HG03521 (cell line): Measurements from ENCODE around the gene SLC9A1.

Experiments used
- ATAC-seq: cut with Tn5 transposase; IDR thresholded peaks from one replicate; pipeline ENCODE4 v1.9.1; 2021; ENCODE audit warnings: mild to moderate bottlenecking, moderate library complexity; ENCODE audit not compliant: unreplicated experiment

Gene SLC9A1

DNA sequence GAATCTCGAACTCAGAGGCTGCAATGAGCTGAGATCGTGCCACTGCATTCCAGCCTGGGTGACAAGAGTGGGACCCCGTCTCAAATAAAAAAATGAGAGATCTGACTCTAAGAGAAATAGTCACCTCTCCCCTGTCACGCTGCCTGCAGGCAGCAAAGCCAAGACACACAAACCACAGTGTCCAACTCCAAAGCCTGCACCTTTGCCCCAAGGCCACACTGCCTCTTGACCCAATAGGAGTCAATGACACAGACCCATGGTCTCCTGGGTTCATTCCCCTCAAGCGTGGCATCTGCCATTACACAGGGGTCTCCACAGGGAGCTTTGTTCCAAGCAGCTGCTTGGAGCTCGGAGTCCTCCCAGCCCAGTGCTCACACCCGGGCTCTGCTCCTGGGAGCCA lies 46.3 kb downstream of the SLC9A1 start:
- ATAC-seq: no peak

DNA sequence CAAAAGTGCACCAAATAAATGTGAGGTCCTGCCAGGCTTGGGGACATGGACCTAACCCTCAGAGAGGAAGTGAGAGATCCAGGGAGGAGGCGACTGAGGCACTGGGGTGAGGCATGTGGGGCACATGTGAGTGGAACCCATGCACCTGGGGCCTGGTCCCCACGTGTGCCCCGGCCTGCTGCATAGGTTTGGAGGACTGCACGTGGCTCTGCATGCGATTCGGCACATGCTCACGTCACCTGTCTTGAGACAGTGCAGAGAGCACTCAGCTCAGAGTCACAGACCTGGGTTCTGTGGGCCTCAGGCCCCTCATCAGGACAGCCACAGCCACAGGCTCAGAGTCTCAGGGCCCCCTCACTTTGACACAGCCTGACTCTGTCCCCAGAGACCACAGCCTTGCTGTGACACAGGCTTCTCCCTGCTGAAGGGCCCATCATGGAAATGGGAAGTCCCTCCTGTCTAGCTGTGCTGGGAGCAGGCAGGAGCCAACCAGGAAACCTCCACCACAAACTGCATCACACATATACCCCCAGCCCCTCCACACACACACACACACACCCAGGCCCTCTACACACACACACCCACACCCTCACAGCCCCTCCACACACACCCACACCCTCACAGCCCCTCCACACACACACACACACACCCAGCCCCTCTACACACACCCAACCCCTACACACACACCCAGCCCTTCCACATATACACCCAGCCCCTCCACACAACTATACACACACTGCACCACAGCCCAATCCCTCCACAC lies 48.2 kb downstream of the SLC9A1 start:
- no peak for ATAC-seq

DNA sequence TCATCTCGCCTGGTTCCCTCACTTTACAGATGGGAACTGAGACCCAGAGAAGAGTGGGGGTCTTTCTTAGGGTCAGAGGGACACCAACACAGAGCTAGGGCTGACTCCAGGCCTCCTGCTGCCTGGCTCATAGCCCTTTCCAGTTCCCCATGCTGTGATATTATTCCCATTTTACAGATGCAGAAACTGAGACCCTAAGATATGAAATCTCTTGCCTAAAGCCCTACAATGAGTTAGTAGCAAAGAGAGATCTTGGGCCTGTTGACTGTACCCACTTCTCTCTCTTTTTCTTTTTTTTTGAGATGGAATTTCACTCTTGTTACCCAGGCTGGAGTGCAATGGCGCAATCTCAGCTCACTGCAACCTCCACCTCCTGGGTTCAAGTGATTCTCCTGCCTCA lies 49.9 kb downstream of the SLC9A1 start:
- no peak for ATAC-seq

DNA sequence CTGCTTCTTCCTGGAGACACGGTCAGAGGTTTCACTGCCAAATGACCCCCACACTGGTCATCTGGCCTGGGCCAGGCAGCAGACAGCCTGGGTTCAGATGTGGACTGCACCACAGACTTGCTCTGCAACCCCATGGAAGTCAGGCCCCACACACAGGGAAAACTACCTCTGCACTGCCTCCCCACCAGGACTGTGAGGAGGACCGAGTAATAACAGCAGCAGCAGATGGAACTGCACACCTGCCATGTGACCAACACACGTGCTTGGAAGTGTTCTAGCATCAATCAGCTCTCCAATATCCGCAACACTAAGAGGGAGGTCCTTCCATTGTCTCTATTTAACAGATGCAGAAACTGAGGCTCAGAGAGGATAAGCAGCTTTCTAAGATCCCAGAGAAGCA lies 51.4 kb downstream of the SLC9A1 start:
- no peak for ATAC-seq

DNA sequence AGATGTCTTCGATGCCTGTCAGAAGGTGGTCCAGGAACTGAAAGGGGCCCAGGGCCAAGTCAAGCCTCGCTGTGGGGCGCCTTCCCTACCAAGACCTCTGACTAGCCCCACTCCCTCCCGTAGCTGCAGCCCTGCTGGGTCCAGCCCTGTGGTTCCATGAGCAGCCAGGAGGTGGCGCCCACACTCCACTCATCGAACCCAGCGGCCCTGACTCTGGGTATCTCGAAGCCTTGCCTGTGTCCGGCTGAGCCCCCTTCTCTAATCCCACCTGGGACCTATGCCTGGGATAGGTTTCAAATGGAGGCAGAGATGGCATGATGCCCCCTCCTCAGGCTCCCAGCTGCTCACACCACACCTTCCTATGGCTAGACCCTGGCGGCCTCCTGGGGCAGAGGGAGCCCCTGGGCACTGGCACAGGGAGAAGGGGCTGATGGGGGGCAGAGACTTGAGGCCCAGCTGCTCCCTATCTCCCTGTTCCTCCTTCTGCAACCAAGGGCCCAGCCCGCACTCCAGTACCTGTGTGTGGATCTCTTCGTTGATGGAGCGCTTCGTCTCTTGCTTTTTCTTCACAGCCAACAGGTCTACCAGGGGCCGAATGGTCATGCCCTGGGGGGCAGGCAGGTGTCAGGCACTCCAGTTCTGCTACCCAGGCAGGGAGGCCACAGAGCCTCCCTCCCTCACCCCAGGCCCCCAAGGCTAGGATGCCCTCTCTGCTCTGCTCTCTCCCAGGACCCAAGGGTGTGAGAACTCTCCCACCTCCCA lies 52.0 kb downstream of the SLC9A1 start:
- no peak for ATAC-seq

DNA sequence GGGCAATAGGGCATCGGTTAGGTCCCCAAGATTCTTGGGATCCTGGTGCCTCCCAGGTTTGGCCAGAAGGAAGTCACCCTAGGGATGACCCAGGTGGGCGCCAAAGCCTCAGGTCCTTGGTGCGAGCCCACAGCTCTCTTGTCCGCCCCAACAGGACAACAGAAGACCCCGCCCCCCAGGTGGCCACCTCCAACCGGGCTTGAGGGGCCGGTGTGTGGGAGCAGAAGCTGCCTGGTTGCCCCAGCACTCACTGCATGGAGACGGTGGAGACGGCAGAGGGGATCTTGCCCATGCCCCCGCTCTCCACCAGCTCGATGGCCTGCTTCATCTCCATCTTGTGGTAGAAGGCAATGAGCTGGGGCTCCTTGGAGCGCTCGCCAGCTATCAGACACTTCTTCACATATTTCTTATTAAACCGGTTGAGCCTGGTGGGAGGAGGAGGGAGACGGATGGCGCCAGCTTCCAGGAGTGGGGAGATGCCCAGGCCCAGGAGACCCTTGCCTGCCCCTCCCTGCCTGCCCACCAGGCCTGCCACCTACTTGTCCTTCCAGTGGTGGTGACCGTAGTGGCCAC lies 52.7 kb downstream of the SLC9A1 start:
- ATAC-seq: no peak

DNA sequence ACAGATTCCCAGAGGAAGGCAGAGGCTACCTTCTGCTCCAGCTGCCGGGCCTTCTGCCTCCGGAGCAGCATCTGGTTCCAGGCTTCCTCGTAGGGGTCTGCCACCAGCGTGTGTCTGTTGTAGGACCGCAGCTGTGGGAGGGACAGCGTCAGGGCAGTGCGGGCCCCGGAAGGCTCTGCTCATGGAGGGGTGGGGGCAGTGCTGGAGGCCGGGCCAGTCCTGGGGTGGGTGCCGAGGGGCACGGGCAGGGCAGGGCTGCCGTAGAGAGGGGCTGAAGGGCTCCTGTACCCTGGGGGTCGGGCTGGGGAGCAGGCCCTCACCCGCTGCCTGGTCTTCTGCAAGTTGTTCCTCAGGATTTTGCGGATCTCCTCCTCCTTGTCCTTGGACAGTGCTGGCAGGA lies 53.2 kb downstream of the SLC9A1 start:
- ATAC-seq: no peak

DNA sequence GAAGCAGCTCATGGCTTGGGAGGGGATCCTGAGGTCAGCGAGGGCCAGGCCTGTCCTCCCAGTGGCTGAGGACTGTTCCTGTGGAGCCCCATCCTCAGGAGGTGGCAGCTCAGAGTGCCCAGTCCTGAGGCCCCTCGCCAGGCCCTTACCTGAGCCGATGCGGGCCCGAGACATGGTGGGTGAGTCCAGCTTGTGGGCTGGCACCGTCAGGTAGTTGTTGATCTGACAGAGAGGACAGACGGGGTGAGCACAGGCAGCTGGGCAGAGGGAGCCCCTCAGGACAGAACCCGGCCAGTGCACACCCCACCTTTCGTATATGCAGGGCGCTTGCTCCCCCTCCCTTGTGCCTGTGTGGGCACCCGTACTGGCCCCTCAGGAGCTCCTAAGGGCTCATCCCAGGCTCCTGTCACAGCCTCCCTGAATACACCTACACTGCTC lies 53.9 kb downstream of the SLC9A1 start:
- ATAC-seq: no peak

DNA sequence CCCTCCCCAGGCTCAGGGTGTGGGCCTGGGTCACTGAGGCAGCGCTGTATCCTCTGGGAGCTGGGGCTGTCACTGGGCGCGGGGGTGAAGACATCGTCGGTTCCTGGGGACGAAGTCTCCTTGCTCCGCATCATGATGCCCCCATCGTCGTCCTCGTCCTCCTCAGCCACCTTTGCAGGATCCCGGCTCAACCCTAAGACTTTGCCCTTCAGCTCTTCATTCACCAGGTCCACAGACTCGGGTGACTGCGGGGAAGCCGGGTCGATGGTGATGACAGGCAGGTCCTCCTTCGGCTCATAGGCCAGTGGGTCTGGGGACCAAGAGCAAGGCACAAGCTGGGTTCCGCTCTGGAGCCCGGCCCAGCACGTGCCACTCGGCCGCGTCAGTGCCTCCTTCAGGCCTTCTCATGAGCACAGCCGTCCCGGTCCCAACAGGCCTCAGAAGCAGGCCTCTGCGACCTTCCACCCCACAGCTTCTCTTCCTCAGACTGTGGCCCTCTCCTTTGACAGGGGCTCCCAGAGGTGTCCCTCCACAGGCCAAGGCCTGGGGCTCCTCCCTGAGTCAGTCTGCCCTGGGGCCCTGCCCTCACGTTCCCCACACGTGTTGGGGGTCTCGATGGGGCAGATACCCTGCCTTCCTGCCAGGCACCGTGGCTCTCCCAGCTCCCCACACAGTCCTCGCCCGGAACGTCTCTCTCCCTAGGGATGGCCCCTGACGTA lies 54.4 kb downstream of the SLC9A1 start:
- ATAC-seq: no peak

DNA sequence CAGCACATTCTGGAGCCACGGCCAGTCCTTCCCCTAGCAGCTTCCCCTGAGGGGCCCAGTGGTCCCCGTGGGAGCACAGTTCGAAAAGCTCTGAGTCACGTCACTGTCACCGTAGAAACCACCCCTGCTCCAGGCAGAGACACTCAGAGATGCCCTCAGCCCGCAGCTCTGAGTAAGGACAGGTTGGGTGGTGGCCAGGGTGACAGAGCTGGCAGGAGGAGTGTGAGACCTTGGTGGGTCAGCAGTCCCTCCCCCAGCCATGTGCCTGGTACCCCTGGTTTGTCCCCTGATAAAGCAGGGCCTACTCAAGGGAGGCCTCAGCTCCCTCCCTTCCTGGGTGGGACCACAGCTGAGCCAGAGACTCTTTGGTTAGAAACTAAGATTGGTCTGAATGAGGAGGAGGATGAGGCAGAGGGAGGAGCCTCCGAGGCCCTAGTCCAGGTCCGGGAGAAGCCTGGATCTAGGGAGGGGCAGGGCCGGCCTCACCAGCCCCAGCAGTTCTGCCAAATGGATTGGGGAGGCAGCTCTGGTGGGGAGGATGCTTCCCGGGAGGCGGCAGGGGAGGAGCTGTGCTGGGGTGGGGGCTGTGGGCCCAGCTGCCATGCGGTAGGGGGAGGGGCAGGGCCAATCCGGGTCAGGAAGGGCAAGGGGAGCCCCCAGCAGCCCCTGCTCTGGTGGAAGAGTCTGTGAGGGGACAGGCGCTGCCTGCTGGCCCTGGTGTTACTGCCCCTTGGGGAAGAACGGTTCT lies 55.2 kb downstream of the SLC9A1 start:
- ATAC-seq: no peak

DNA sequence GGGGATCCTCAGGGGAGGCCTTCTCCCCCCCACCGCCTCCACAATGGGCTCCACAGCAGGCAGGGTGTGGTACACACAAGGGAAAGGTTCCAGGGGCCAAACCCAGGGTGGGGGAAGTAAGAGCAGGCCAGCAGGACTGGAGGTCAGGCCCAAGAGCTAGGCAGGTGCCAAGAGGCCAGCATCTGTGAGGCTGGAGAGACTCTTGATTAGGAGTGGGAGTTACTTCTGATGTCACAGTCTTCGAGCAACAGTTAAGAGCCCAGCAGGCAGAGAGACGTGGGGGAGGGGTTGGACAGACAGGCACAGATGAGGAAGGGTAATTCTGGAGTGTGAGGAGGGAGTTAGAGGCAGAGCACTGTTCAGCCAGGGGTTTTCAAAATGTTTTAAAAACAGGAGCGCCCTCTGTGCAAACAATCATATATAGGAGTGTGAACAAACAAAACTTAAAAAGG lies 55.8 kb downstream of the SLC9A1 start:
- ATAC-seq: no peak

DNA sequence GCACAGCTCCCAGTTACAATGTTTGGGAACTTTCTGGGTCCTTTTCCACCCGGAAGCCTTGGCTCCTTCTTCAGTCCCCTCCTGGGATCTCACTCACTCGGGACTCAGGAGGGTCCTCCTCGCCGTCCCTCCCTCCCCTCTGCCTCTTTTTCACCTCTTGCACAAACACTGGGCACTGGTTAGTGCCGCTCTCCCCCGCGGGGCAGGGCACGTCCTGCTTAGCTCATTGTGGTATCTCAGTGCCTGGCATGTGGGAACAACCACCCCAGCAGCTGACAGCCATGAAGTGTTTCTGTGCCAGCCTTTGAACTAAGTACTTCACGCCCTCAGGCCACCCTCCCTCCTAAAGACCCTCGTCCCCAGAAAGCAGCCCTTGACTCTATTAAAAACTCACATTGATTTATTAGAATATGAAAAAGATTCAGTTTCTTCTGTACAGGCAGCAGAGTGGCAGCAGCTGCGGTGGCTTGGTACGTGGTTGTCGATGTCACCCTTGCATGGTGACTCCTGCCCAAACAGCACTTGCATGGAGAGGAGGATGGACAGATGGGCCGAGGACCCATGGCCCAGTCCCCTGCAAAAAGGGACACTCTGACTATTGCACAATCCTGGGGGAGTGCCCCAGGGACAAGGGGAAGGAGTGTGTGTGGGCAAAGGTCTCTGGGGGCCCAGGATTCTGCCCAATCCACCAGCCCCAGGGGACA lies 56.3 kb downstream of the SLC9A1 start:
- ATAC-seq: no peak

DNA sequence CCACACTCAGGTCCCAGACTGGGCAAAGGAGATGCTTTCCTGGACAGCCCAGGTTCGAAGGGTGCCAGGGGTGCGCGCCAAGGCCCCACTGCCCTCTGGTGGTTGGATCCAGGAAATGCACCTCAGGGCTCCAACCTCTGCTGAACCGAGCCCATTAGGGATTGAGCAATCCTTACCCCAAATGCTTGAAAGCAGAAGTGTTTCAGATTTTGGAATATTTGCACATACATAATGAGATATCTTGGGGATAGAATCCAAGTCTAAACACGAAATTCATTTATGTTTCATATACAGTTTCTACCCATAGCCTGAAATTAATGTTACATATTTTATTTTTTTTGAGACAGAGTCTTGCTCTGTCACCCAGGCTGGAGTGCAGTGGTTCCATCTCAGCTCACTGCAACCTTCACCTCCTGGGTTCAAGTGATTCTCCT lies 57.4 kb downstream of the SLC9A1 start:
- ATAC-seq: no peak

DNA sequence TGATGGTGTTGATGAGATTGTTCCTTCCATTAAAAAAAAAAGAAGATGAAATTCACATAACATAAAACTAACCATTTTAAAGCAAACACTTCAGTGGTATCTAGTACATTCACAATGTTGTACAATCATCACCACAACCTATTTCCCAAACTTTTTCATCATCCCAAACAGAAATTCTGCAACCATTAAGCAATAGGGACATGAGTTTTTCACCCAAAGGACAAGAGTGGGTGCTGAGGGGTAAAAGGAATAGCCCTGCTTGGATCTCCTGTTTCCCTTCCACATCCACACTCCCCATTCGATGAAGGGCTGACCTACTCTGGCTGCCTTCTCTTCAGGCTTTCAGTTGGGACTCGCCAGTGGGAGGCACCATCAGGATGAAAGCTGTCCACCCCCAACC lies 59.3 kb downstream of the SLC9A1 start:
- ATAC-seq: no peak

DNA sequence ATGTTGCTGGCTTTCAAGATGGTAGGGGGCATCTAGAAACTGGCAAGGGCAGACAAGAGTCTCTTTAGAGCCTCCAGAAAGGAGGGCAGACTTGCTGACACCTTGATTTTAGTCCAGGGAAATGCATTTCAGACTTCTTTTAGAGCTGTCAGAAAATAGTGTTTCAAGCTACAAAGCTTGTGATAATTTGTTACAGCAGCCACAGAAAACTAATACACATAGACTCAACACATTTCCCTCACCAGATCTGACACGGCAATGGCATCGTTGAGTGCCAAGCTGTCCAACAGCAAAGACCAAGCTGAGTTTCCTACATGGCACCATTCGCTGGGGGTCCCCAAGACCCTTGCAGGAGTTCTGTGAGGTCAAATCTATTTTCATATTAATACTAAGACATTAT lies 62.0 kb downstream of the SLC9A1 start:
- ATAC-seq: no peak

DNA sequence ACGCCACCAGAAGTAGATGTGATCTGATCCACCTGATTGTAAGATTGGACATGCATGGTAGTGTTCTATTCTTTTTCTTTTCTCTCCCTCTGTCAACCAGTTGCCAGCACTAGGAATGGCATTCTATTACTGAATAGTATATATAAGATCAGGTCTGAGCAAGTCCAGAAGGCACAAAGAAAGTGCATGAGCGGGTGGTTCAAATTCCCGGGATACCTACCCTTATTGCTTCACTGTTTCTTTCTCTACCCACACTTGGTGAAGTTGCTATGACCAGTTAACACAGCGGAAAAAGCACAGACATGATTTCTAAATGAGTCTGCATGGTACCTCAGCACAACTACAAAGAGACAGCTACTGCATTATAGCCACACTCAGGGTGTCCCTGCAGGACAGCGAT lies 64.0 kb downstream of the SLC9A1 start:
- ATAC-seq: no peak

DNA sequence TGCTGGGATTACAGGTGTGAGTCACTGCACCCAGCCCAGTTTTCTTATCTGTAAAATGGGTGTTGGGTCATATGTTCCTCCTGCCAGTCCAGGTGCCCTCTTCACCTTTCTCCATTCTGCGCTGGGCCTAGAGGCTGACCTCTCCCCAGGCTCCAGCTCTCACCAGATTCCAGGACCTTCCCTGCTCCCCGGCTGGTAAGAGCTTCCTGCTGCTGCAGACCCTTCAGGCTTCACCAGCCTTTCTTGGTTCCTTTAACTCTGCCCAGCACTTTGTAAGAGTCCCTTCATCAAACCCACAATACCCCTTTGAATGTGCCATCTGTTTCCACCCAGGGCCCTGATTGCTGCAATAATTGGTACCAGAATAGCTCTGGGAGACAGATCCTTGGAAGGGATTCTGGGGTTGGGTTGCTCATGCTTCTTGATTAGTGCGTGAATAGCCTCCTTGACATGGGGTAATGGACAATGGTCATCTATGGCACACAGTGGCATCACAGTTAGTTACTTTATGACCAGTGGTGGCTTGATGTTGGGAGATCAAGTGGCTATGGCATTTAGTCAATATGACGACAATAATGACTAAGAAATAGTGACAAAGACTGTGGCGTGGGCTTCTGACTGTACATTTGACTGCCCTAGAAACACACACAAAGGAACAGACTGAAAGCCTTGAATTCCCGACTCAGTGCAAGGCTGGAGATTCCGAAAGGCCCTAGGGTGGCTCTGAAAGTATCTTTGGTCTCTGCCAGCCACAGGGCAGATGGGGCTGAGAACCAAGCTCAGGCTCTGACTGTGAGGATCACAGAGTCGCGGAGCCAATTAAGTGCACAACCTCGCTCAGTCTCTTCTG lies 67.3 kb downstream of the SLC9A1 start:
- ATAC-seq: no peak

DNA sequence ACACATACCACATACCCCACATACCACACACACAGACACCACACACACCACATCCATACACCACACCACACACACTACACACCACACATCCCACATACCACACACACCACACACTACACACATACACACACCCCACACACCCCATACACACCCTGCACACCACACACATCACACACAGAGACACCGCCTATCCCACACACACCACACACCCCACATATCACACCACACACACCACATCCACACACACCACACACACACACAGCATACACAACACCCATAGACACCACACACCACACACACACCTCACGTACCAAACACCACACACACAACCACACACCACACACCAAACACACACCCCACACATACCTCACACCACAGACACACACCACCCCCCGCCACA lies 68.3 kb downstream of the SLC9A1 start:
- ATAC-seq: no peak

DNA sequence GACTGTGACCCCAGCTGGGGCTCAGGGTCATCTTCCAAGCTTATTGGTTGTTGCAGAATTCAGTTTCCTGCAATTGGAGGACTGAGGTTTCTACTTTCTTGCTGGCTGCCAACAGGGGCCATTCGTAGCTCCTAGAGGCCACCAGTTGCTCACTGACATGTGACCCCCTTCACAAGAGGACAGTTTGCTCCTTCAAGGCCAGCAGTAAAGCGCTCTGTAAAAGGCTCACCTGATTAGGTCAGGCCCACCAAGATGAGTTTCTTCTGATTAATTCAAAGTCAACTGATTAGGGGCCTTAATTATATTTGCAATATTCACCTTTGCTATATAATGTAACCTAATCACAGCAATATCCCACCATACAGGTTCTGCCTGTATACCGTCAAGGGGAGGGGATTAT lies 68.9 kb downstream of the SLC9A1 start:
- no peak for ATAC-seq
